Embryonic facial prominence (tissue), 1 donor: Measurements from ENCODE around the gene ABHD16B.
"Not testable (repeated sequence)": the region's sequence is repeated elsewhere in the genome, so short reads cannot be mapped to it uniquely, and the experiment has no call there.

ENCODE experiments used
- DNase-seq: peaks from one replicate; pipeline ENCODE4 v3.0.0-alpha.2; 2016; ENCODE audit errors: extremely low spot score

Gene ABHD16B

GRCh38 chr20:63878899-63879663 is 17.8 kb downstream of the ABHD16B start:
- no peak for DNase-seq

- not testable (repeated sequence) for DNase-seq
Observed at GRCh38 chr20:63880901-63881300, 19.6 kb downstream of the ABHD16B start.

- DNase-seq, result no peak
Observed at GRCh38 chr20:63881451-63882226, 20.3 kb downstream of the ABHD16B start.

GRCh38 chr20:63882257-63883200 is 21.2 kb downstream of the ABHD16B start:
- DNase-seq, result no peak

- no peak for DNase-seq
Observed at GRCh38 chr20:63883201-63883593, 21.9 kb downstream of the ABHD16B start.

GRCh38 chr20:63884506-63885263 is 23.4 kb downstream of the ABHD16B start:
- DNase-seq, result no peak

GRCh38 chr20:63885264-63886053 is 24.2 kb downstream of the ABHD16B start:
- no peak for DNase-seq

- no peak for DNase-seq
Observed at GRCh38 chr20:63886054-63886419, 24.7 kb downstream of the ABHD16B start.

GRCh38 chr20:63886921-63887320 is 25.6 kb downstream of the ABHD16B start:
- DNase-seq, result no peak

- no peak for DNase-seq
Observed at GRCh38 chr20:63889241-63890200, 28.2 kb downstream of the ABHD16B start.

- DNase-seq, result no peak
Observed at GRCh38 chr20:63890201-63890576, 28.9 kb downstream of the ABHD16B start.

GRCh38 chr20:63890616-63891015 is 29.3 kb downstream of the ABHD16B start:
- DNase-seq, result no peak

- no peak for DNase-seq
Observed at GRCh38 chr20:63891061-63892002, 30.0 kb downstream of the ABHD16B start.

GRCh38 chr20:63892402-63892801 is 31.1 kb downstream of the ABHD16B start:
- no peak for DNase-seq

GRCh38 chr20:63893999-63894357 is 32.7 kb downstream of the ABHD16B start:
- DNase-seq, result no peak

GRCh38 chr20:63894358-63895201 is 33.3 kb downstream of the ABHD16B start, which contains the start of gene DNAJC5:
Gene DNAJC5, plus strand, starts transcription at chr20:63895126. Its CDS starts 33,220 bp downstream, at chr20:63928346.
- DNase-seq, result peak; percentile 76
